ENCODE results near the gene RASA3. TPM values are rescaled to one million over a fixed set of nuclear protein-coding genes. Genes with fewer than 3 reads are reported as not detected.

The RASA3 gene
- total RNA-seq, 1 donor from 2014 or later, result 2.9 TPM

- H3K4me3 ChIP-seq, result no peak overlapping the region
- peaks cover 3% of the 10 kb centered on the region for H3K27me3 Mint-ChIP-seq (ENCODE audit: insufficient read depth, low read depth)
- H3K4me1 ChIP-seq, result peaks cover 4% of the 10 kb centered on the region
- H3F3A ChIP-seq (ENCODE audit: low read depth), result no peaks in the 10 kb centered on the region
- no peak overlapping the region for H3K4me3 Mint-ChIP-seq
- no peaks in the 10 kb centered on the region for H3K36me3 Mint-ChIP-seq
- no peak overlapping the region for H3K9ac ChIP-seq
- no peak overlapping the region for H3K27ac ChIP-seq
- no peak overlapping the region for H2AFZ ChIP-seq (replicated peaks)
- peaks cover 37% of the 10 kb centered on the region for H3K4me1 Mint-ChIP-seq
- DNase-seq (ENCODE audit: low spot score), result no peak
- H3K9me3 ChIP-seq (ENCODE audit: low read depth), result no peaks in the 10 kb centered on the region
- H4K20me1 ChIP-seq (ENCODE audit: low read depth), result no peaks in the 10 kb centered on the region
- H3K4me2 ChIP-seq, result no peak overlapping the region
- H3K9me3 Mint-ChIP-seq, result no peaks in the 10 kb centered on the region
- H3K27ac Mint-ChIP-seq, result no peak overlapping the region
- H3K36me3 ChIP-seq, result no peaks in the 10 kb centered on the region
- TF ChIP-seq, protein P1, sequence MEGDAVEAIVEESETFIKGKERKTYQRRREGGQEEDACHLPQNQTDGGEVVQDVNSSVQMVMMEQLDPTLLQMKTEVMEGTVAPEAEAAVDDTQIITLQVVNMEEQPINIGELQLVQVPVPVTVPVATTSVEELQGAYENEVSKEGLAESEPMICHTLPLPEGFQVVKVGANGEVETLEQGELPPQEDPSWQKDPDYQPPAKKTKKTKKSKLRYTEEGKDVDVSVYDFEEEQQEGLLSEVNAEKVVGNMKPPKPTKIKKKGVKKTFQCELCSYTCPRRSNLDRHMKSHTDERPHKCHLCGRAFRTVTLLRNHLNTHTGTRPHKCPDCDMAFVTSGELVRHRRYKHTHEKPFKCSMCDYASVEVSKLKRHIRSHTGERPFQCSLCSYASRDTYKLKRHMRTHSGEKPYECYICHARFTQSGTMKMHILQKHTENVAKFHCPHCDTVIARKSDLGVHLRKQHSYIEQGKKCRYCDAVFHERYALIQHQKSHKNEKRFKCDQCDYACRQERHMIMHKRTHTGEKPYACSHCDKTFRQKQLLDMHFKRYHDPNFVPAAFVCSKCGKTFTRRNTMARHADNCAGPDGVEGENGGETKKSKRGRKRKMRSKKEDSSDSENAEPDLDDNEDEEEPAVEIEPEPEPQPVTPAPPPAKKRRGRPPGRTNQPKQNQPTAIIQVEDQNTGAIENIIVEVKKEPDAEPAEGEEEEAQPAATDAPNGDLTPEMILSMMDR (IDR thresholded peaks at IDR 0.05), result no peak
- TF ChIP-seq EZH2phosphoT487 (IDR thresholded peaks at IDR 0.05) (no peak), EZH2 (IDR thresholded peaks at IDR 0.05) (no peak)
- no peaks in the 10 kb centered on the region for H3K27me3 ChIP-seq
- no peaks in the 10 kb centered on the region for H3K79me2 ChIP-seq (ENCODE audit: low read depth)
Measured at GRCh38 chr13:114147803-114148520, 15.5 kb upstream of the RASA3 start.

DNA sequence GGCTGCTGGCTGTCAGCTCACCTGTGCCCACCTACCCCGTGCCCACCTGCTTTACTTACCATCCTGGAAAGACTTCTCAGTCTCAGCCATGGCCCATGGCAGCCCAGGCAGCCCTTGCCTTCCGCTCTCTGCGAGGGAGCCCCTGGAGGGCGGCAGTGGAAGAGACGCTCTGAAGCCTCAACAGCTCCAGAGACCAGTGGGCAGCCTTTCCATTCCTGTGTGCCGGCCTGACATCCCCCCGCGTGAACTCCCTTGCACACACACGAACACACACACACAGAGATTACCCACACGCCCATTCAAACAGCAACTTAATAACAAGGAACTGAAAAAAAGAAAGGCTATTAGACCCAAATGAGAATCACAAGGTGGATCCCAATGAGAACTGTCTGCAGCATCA is 14.2 kb upstream of the RASA3 start:
- Histone ChIP-seq H3K27me3 (no peaks in the 10 kb centered on the region), H3K4me2 (no peak overlapping the region), H2AFZ (replicated peaks) (no peak overlapping the region), H3K27ac (no peak overlapping the region), H3K4me1 (no peaks in the 10 kb centered on the region), H3K79me2 (ENCODE audit: low read depth) (no peaks in the 10 kb centered on the region), H3K9me3 (ENCODE audit: low read depth) (no peaks in the 10 kb centered on the region), H3K4me3 (no peak overlapping the region), H3F3A (ENCODE audit: low read depth) (no peaks in the 10 kb centered on the region), H3K36me3 (no peaks in the 10 kb centered on the region), H4K20me1 (ENCODE audit: low read depth) (no peaks in the 10 kb centered on the region), H3K9ac (no peak overlapping the region)
- Mint-ChIP-seq H3K27ac (peak overlapping the region; percentile 7), H3K4me3 (no peak overlapping the region), H3K27me3 (ENCODE audit: insufficient read depth, low read depth) (peaks cover 3% of the 10 kb centered on the region), H3K4me1 (peaks cover 27% of the 10 kb centered on the region), H3K36me3 (no peaks in the 10 kb centered on the region), H3K9me3 (no peaks in the 10 kb centered on the region)
- DNase-seq (ENCODE audit: low spot score), result peak; percentile 51
- TF ChIP-seq EZH2 (IDR thresholded peaks at IDR 0.05), result no peak
- TF ChIP-seq, protein P1 (IDR thresholded peaks at IDR 0.05), result peak; percentile 39

- Histone ChIP-seq H4K20me1 (ENCODE audit: low read depth) (no peaks in the 10 kb centered on the region), H3K4me1 (no peaks in the 10 kb centered on the region), H2AFZ (replicated peaks) (no peak overlapping the region), H3F3A (ENCODE audit: low read depth) (no peaks in the 10 kb centered on the region), H3K9me3 (ENCODE audit: low read depth) (no peaks in the 10 kb centered on the region), H3K27ac (no peak overlapping the region), H3K4me2 (no peak overlapping the region), H3K9ac (no peak overlapping the region), H3K4me3 (no peak overlapping the region), H3K36me3 (no peaks in the 10 kb centered on the region), H3K79me2 (ENCODE audit: low read depth) (no peaks in the 10 kb centered on the region), H3K27me3 (no peaks in the 10 kb centered on the region)
- Mint-ChIP-seq H3K4me3 (no peak overlapping the region), H3K27me3 (ENCODE audit: insufficient read depth, low read depth) (peaks cover 3% of the 10 kb centered on the region), H3K9me3 (no peaks in the 10 kb centered on the region), H3K36me3 (no peaks in the 10 kb centered on the region), H3K27ac (peak overlapping the region; percentile 7), H3K4me1 (peaks cover 24% of the 10 kb centered on the region)
- TF ChIP-seq, protein P1 (IDR thresholded peaks at IDR 0.05), result no peak
- TF ChIP-seq EZH2 (IDR thresholded peaks at IDR 0.05) (no peak), EZH2phosphoT487 (IDR thresholded peaks at IDR 0.05) (no peak)
- no peak for DNase-seq (ENCODE audit: low spot score)
Measured at GRCh38 chr13:114146173-114146572, 13.8 kb upstream of the RASA3 start.

All from neural progenitor cell (in vitro differentiated cells).